Neural cell (in vitro differentiated cells): Measurements from ENCODE around the gene TMEM14B.

Experiments used
- EZH2 ChIP-seq: fragments of 200-600, 300-800 bp; shearing (Covaris generic), sonication (generic); IDR thresholded peaks from 2 replicates; pipeline ENCODE4 v1.6.1; 2014; ENCODE audit warnings: antibody characterized with exemption, low read length, borderline replicate concordance, mild to moderate bottlenecking; ENCODE audit not compliant: insufficient read depth, poor library complexity, severe bottlenecking
- POLR2AphosphoS5 ChIP-seq: IDR thresholded peaks from 2 replicates; pipeline ENCODE4 v1.6.1; 2012
- TAF1 ChIP-seq: IDR thresholded peaks from 2 replicates; pipeline ENCODE4 v1.6.1; 2012; ENCODE audit warnings: low read depth
- TF ChIP-seq, protein P1 (sequence below): fragments of 450-650 bp; IDR thresholded peaks from 2 replicates; pipeline ENCODE4 v1.5.1; 2014; ENCODE audit warnings: antibody characterized with exemption, mild to moderate bottlenecking, moderate library complexity; ENCODE audit not compliant: poor library complexity, severe bottlenecking

DNA sequence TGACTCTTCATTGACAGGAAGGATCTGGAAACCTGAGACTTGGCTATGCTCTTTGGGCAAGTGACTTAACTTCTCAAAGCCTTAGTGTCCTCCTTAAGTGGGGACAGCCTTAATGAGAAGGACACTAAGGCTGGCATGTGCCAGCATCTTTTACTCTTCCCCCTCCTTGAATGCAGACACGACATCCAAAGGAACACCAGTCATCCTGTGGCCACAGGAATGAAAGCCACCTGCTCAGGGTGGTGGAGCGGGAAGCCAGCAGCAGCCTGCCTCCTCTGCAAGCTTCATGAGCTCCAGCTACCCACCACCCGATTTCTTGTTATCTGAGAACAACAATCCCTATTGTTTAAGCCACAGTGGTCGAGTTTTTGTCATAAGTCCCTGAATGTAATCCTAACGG lies 44.5 kb downstream of the TMEM14B start:
- TF ChIP-seq EZH2 (no peak), POLR2AphosphoS5 (no peak), TAF1 (no peak)
- TF ChIP-seq, protein P1, sequence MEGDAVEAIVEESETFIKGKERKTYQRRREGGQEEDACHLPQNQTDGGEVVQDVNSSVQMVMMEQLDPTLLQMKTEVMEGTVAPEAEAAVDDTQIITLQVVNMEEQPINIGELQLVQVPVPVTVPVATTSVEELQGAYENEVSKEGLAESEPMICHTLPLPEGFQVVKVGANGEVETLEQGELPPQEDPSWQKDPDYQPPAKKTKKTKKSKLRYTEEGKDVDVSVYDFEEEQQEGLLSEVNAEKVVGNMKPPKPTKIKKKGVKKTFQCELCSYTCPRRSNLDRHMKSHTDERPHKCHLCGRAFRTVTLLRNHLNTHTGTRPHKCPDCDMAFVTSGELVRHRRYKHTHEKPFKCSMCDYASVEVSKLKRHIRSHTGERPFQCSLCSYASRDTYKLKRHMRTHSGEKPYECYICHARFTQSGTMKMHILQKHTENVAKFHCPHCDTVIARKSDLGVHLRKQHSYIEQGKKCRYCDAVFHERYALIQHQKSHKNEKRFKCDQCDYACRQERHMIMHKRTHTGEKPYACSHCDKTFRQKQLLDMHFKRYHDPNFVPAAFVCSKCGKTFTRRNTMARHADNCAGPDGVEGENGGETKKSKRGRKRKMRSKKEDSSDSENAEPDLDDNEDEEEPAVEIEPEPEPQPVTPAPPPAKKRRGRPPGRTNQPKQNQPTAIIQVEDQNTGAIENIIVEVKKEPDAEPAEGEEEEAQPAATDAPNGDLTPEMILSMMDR = no peak
